Mononuclear cell (primary cell): Measurements from ENCODE around the gene GATC. TPM values are rescaled to one million over a fixed set of nuclear protein-coding genes. Genes with fewer than 3 reads are reported as not detected.
"Not testable (repeated sequence)": the region's sequence is repeated elsewhere in the genome, so short reads cannot be mapped to it uniquely, and the experiment has no call there.

Experiments
- H3K27me3 ChIP-seq: 2 replicates; pipeline ENCODE4 v1.6.0; 2011; ENCODE audit warnings: low read length, control low read depth; ENCODE audit not compliant: insufficient read depth
- H3K4me1 ChIP-seq: 2 replicates; pipeline ENCODE4 v1.5.1; 2011; ENCODE audit warnings: mild to moderate bottlenecking, low read length, control low read depth; ENCODE audit not compliant: insufficient read depth
- H3K4me3 ChIP-seq: 2 replicates; pipeline ENCODE4 v1.5.1; 2011; ENCODE audit warnings: mild to moderate bottlenecking, low read length, moderate library complexity
- H3K9me3 ChIP-seq: 2 replicates; pipeline ENCODE4 v1.5.1; 2011; ENCODE audit warnings: low read depth, mild to moderate bottlenecking, control low read depth, low read length
- total RNA-seq: library from RNA; depleted of rRNA; stranded (reverse); fragments of >200 nt; gene quantifications from one replicate; pipeline ENCODE4 v1.2.3, GENCODE V29; 2012

The GATC gene
- total RNA-seq, 1 donor, result 11.0 TPM

DNA sequence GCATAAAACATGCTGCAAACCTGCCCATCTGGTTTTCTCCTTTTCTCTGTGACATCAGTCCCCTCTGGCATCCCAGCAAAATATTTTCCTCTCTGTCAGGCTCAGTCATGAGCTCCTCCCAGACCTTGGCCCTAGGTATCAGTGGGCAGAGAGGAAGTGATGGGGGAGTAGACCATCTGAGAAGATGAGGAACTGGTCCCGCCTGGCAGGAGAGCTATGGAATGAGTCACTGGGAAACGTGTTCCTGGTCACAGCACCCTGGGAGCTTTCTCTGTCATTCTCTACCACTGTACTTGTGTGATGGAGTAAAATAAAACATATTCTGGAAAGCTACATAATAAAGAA is 28.3 kb downstream of the GATC start:
- H3K27me3 ChIP-seq, result no peaks in the 10 kb centered on the region
- H3K4me3 ChIP-seq, result no peak overlapping the region
- H3K9me3 ChIP-seq, result no peaks in the 10 kb centered on the region
- H3K4me1 ChIP-seq, result peaks cover 22% of the 10 kb centered on the region

DNA sequence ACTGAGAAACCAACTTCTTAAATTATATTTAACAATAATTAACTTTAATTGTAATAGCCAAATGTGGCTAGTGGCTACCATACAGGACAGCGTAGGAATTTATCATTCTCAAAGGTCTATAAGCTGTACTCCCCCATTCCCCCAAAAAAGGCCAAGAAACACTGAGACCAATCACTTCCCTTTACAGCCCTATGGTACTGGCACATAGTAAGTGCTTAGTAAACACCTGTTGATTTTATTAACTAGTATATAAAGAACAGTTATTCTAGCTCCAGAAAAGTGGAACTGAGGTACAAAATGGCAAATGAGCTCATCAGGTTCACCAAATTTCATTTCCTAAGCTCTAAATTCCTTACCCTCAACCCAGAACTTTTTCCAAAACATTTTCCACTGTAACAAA is 29.4 kb downstream of the GATC start:
- H3K4me3 ChIP-seq, result no peak overlapping the region
- no peaks in the 10 kb centered on the region for H3K9me3 ChIP-seq
- H3K4me1 ChIP-seq, result peaks cover 22% of the 10 kb centered on the region
- no peaks in the 10 kb centered on the region for H3K27me3 ChIP-seq

DNA sequence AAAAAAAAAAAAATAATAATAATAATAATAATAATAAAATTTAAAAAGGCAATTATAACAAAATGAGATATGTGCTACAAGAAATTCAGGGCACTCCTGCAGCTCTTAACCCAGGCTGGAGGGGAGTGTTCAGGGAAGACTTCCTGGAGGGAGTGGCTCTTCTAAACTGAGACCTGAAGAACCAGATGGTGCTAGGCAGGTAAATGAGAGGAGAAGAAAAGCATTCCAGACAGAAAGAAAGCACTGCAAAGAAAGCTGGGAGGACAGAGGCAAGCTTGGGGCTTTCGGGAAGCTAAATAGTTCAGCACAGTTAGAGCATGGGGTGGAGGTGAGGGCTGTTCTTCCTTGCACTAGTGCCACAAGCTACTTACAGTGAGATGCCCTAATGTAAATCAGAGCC is 33.2 kb downstream of the GATC start:
- Histone ChIP-seq H3K27me3 (no peaks in the 10 kb centered on the region), H3K4me3 (no peak overlapping the region), H3K9me3 (no peaks in the 10 kb centered on the region), H3K4me1 (peaks cover 30% of the 10 kb centered on the region)

DNA sequence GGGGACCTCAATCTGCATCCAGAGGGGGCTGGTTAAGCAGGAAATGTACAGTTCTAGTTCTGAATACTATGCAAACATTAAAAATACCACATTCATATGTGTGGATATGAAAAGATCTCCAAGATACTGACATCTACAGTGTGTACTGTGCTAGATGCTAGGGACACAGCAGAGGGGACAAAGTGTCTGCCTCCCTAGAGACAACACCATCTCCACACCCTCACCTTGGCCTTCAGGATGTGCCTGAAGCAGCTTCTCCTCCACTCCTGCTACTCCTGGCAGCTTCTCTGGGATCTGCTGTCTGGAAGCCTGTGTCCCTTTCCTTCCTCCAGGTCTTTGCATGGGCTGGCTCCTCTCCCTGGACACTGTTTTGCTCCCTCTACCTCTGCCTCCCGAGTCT is 34.0 kb downstream of the GATC start:
- Histone ChIP-seq H3K4me3 (no peak overlapping the region), H3K27me3 (no peaks in the 10 kb centered on the region), H3K9me3 (no peaks in the 10 kb centered on the region), H3K4me1 (peaks cover 25% of the 10 kb centered on the region)

DNA sequence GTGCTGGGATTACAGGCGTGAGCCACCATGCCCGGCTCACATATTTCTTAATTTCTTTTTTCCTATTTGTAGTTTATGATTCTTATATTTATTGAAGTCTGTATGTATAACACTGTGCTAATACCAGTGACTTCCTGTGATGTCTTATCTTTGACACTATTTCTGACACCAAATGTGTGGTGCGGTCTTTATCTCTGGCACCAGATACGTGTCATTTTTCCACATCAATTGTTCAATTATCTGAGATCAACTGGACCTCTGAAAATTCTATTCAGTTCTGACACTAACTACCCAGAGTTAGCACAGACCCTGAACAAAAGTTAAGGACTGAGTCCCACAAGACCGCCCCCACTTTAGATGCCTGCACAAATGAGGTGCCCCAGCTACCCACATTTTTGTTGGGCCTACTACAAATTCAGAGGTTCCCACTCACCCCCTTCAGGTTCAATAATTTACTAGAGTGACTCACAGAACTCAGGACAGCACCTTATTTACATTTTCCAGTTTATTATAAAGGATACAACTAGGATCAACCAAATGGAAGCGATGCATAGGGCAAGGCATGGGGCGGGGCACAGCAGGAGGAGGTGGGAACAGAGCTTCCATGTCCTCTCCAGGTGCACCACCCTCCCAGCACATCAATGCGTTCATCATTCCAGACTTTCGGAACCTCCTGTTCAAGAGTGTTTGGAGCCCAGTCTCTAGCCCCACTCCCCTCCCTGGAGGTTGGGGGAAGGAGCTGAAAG is 35.0 kb downstream of the GATC start:
- peaks cover 25% of the 10 kb centered on the region for H3K4me1 ChIP-seq

DNA sequence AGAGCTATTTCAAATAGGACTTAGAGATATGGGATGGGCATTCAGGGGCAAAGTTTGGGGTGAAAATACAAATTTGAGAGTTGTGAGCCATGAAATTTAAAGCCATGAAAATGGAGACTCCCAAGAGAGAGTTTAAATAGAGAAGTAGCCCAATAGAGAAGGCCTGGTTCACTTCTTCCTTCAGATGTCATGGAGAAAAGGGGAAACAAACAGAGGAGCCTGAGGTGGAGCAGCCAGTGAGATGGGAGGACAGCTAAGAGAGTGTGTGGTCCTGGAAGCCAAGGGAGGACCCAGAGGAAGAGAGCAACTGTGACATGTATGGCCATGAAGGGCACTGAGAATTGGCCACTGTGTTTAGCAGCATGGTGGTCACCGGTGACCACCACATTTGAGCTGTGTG is 37.4 kb downstream of the GATC start:
- Histone ChIP-seq H3K9me3 (no peaks in the 10 kb centered on the region), H3K4me1 (peaks cover 25% of the 10 kb centered on the region), H3K4me3 (no peak overlapping the region), H3K27me3 (no peaks in the 10 kb centered on the region)

More for the DNA sequence above, 35.0 kb downstream of the GATC start:
- H3K9me3 ChIP-seq, result no peaks in the 10 kb centered on the region
- H3K27me3 ChIP-seq, result no peaks in the 10 kb centered on the region
- H3K4me3 ChIP-seq, result no peak overlapping the region

DNA sequence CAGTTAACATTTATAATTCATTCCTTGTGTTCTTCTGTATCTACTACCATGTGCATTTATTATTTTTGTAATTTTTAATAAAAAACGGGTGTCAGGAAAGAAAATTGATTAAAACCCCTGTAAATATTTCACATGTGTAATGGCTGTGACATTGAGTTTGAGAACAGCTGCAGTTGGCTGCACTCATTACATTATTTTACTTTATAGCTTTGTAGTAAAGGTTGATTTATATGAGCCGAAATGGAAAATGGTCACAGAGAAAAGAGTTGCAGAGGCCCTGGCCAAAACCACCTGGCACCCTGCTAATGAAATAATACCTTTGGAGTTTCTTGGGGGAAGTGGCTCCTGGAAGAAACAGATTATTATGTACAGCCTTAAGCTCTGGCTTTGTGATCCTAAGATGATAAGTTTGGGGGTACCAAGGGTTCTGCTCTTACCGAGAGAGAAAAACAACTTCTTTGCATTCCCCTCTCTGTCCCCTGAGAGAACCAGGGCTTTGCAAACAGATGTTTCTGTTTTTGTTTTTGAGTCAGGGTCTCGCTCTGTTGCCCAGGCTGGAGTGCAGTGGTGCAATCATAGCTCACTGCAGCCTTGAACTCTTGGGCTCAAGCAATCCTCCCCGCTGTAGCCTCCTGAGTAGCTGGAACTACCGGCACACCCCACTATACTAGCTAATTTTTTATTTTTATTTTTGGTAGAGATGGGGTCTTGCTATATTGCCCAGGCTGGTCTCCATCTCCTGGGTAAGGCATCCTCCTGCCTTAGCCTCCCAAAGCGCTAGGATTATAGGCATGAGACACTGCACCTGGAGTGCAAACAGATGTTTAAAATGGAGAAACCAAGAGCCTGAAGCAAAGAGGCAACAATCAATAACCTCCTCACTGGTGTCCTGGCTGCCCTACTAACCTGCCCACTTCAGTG is 40.0 kb downstream of the GATC start:
- no peak overlapping the region for H3K4me3 ChIP-seq
- H3K27me3 ChIP-seq, result no peaks in the 10 kb centered on the region
- peaks cover 12% of the 10 kb centered on the region for H3K4me1 ChIP-seq
- H3K9me3 ChIP-seq, result no peaks in the 10 kb centered on the region

DNA sequence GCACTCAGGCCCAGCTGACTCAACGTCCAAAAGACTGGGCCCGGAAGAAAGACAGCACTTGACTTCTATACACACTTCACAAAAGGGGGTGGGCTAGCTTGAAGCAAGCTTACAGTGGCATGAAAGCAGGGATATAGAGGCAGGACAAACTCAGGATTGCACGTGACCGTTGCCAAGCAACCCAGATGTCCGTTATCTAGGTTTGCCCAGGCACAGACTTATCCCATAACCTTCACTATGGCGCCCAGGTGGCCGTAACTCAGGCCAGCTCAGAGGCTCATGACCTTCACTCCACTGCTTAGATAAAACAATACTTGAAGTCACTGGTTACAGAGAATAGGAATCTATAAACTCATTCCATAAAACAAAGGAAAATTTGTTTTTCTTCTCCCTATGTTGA is 41.3 kb downstream of the GATC start:
- not testable (repeated sequence) for H3K27me3 ChIP-seq, H3K4me1 ChIP-seq

DNA sequence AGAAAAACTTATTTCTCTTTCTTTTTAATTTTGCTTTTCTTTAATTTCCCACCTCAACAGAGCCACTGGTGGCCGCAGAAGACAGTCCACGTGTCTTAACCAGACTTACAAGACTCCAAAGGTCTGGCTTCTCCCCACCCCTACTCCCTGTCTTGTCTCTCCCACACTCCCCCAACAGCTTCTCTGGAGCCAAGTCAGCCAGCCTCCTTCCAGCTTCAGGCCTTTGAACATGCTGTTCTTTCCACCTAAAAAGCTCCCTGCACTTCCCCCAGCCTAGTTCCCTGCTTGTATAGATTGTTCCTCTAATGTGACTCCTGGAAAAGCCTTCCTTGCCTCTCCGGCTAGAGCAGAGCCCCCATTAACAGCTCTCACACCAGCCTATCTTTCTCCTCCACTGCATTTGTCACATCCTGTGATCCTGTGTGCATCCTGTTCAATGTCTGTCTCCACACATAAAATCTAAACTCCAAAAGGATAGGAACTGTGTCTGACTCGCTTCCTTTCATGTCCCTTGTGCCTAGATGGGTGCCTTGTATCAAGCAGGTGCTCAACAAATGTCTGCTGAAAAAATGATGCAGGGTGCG is 41.9 kb downstream of the GATC start:
- Histone ChIP-seq H3K9me3 (no peaks in the 10 kb centered on the region), H3K4me1 (peaks cover 4% of the 10 kb centered on the region), H3K4me3 (no peak overlapping the region), H3K27me3 (no peaks in the 10 kb centered on the region)

More for the DNA sequence above, 41.3 kb downstream of the GATC start:
- not testable (repeated sequence) for H3K4me3 ChIP-seq, H3K9me3 ChIP-seq

DNA sequence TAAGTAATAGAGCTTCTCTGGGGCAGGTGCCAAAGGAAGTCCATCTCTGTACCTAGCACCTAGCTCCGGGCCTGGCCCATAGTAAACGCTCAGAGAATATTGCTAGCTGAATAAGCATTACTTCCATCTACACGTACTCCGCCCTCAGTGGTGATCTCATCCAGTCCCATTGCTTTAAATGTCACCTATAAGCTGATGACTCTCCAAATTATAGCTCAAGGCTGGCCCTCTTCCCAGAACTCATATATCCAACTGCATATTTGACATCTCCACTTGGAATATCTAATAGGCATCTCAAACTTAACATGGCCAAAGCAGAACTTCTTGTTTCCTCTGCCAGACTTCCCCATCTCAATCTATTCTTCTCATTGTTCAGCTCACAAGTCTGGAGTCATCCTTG is 42.8 kb downstream of the GATC start:
- H3K9me3 ChIP-seq, result no peaks in the 10 kb centered on the region
- no peaks in the 10 kb centered on the region for H3K27me3 ChIP-seq
- H3K4me3 ChIP-seq, result no peak overlapping the region
- no peaks in the 10 kb centered on the region for H3K4me1 ChIP-seq

DNA sequence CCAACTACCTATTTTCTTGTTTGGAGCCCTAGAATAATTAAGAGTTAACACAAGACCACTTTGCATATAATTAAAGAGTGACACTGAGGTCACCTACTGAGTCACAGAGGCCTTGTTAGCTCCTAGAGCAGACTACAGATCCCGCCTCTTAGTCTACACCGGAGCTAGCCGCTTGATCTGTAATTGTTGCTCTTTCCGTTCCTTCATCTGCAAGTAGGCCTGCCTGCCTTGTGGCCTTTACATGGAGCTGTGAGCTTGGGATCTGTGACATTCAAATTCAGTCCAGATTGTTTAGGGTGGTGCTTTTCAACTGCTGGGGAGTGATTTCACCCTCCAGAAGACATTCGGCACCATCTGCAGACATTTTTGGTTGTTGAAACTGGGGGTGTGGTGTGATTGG is 44.1 kb downstream of the GATC start:
- Histone ChIP-seq H3K4me3 (no peak overlapping the region), H3K4me1 (peaks cover 4% of the 10 kb centered on the region), H3K9me3 (no peaks in the 10 kb centered on the region), H3K27me3 (no peaks in the 10 kb centered on the region)

DNA sequence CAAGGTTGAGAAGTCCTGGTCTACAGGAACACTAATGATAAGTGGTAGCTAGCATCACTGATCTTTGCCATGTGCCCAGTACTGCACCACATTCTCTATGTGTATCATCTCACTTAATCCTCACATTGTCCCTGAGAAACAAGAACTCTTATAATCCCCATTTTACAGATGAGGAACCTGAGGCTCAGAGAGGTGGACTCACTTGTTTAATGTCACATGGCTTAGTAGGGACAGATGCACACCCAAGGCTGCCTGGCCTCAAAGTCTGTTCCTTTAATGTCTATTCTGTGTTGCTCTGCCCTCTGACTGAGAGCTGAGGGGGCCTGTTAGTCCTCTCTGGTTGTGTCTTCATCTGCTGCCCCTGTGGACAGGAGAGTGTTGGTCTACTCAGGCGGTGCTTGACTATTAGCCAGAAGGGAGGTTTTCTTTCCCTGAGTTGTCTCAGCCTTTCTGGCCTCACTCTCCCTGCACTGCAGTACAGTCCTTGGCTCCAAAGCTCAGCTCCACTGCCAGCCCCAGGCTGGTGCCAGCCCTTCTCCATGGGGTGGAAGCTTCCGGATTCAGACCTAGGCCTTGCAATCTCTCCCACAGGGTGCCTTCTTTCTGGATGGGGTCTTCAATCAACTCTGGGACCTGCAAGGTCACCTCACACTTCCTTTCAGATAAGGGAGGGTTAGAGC is 44.7 kb downstream of the GATC start:
- H3K4me1 ChIP-seq, result peaks cover 6% of the 10 kb centered on the region
- H3K4me3 ChIP-seq, result no peak overlapping the region
- H3K9me3 ChIP-seq, result no peaks in the 10 kb centered on the region
- no peaks in the 10 kb centered on the region for H3K27me3 ChIP-seq

DNA sequence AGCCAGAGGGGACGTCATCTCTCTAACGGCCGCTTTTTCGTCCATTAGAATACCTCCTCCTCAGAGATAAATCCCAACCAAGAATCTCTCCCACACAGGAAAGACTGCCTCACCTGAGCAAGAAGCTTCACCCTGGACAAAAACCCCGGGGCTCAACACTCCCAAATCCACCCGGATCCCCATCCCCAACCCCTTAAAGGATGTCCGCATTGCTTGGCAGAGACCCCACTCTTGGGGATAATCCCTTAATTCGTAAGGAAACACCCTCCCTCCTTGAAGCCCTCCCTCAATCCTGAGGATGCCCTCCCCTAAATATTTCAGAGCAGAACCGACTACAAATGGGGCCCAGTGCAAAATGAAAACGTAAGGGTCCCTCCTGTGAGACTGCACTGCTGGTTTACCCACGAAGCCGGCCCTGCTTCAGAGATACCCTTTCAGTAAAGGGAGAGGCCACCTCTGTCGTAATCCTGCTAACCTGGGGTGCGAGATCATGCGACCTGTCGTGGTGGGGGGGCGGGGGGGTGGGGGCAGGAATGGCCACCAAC is 49.0 kb downstream of the GATC start:
- Histone ChIP-seq H3K4me1 (peaks cover 19% of the 10 kb centered on the region), H3K27me3 (no peaks in the 10 kb centered on the region), H3K4me3 (peak overlapping the region; percentile 96), H3K9me3 (no peaks in the 10 kb centered on the region)

DNA sequence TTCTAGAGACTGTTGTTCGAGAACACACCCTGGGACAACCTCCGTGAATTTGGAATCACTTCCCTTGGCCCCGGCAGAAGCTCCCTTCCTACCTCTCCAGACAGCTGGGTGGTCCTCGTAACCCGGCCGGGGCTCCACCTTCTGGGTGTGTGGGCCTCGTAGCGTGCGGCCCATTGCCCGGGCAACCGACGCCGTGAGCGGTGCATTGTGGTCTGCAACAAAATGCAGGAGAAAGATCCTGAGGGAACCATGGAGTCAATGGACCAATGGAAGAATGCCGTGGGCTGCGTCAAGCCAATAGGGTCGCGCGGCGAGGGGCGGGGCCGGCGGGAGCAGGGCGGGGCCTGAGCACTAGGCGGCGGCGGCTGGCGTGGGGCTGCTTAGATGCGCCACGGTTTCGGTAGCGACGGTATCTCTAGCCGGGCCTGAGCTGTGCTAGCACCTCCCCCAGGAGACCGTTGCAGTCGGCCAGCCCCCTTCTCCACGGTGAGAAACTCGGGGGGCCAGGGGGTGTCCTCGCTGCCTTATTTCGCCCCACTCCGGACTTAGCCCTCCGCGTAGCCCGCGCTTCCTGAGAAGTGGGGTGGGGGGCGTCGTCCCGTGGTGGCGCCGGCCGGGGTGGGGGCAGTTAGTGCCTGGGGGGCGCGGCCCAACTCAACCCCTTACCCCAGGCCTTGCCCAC is 49.6 kb downstream of the GATC start, which contains the start of gene DYNLL1:
Gene DYNLL1, plus strand, starts transcription at position 383 of the 682 bp plus-strand sequence. CDS start 309 bp downstream, outside the sequence.
- no peaks in the 10 kb centered on the region for H3K9me3 ChIP-seq
- H3K4me1 ChIP-seq, result peaks cover 19% of the 10 kb centered on the region
- no peaks in the 10 kb centered on the region for H3K27me3 ChIP-seq
- H3K4me3 ChIP-seq, result peak within 1 kb of the TSS; percentile 96
